T-helper 2 cell (primary cell): Measurements from ENCODE around the gene MAP2K5.

Experiments used
- DNase-seq, 5 experiments: peaks; one replicate each; pipeline versions ENCODE4 v3.0.0 to v3.0.0-alpha.2; 2012 to 2022

MAP2K5 gene

GRCh38 chr15:67678089-67678488 is 135.6 kb downstream of the MAP2K5 start:
- no peak for DNase-seq

DNA sequence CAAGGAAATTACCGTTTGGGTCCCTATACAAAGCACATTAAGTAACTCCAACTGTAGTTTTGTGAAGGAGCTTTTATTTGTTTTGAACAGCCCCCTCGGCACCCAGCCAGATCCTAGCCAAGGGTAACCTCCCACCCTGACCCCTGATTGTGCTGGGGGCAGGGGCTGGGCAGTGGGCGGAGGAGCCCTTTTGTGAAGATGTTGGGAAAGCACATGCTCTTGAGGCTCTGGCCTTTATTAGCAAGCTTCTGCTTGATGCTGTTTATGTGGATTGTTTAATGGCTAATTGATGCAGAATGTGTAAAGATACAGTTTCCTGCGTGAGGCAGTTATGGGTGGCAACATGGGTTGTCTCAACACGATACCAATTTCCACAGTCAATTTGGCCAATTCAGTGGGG is 136.5 kb downstream of the MAP2K5 start:
- DNase-seq: no peak

DNA sequence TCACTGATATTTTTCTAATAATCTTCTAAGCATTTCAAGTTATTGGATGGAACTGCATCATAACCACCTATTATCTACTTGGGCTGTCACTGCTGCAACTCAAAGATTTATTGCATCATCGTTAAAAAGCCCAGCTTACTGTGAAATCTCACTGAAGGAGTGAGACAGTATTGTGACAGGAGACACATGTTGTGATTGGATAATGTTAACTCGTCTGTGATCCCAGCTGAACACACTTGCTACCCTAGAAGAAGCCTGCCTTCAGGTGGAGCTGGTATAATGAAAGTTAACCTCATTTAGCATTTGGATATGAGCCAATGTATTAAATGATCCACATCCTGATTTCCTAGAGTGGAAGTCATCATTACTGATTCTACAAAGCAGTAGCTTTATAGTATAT is 138.1 kb downstream of the MAP2K5 start:
- no peak for DNase-seq

- peak in 1 of 5 experiments; percentile 46 for DNase-seq
Observed at GRCh38 chr15:67685008-67685599, 142.6 kb downstream of the MAP2K5 start.

- DNase-seq: no peak
Observed at GRCh38 chr15:67685716-67686115, 143.2 kb downstream of the MAP2K5 start.

GRCh38 chr15:67690936-67691335 is 148.4 kb downstream of the MAP2K5 start:
- peak in 1 of 5 experiments; percentile 30 for DNase-seq

- no peak for DNase-seq
Observed at GRCh38 chr15:67691450-67691849, 148.9 kb downstream of the MAP2K5 start.

GRCh38 chr15:67692573-67692972 is 150.1 kb downstream of the MAP2K5 start:
- no peak for DNase-seq

DNA sequence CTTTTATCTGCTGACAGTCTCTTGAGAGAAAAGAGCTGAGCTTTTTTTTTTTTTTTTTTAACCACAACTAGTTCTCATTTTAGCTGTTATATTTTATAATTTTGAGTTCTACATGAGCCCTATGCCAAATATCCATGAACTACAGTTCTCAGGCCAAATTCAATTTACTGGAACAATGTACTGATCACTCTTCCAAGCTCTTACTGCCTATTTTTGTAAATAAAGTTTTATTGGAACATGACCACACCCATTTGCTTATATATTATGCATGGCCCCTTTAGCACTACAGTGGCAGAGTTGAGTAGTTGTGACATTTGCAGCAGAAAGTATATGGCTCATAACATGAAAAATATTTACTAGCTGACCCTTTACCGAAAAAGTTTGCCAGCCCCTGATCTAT is 153.6 kb downstream of the MAP2K5 start:
- DNase-seq: no peak

DNA sequence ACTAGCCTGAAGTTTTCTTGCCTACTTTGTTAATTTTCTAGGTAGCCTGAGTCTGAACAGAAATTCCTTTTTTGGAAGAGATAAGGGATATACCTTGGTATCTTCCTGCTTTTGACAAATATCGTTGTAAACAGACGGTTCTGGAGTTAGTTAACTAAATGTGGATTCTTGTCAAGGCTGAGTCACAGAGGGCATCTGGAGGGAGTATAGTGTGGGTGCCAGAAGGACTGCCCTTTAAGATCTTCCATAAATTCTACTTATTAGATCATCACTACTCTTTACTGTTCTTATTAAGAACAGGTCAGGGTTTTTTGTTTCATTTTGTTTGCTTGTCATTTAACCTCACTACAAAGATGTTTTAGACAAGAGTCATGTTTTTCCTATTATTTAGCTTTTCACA is 157.5 kb downstream of the MAP2K5 start:
- DNase-seq: no peak

DNA sequence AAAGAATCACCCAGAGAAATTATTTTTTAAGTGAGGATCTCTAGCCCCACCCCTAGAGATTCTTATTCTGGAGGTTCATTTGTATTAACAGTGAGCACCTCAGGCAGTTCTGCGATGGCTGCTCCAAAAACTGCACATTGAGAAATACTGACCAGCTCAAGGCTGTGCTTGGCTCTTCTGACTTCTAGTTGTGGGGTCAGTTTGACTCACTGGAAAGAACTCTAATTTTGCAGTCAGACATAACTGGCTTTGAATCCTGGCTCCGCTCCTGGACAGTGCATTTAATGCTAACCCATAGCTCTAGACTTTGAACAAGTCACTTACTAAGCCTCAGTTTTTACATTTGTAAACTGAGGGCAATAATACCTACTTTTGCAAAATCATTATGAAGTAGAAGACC is 159.2 kb downstream of the MAP2K5 start:
- DNase-seq: no peak

- no peak for DNase-seq
Observed at GRCh38 chr15:67707520-67708283, 165.2 kb downstream of the MAP2K5 start.

- DNase-seq: no peak
Observed at GRCh38 chr15:67708500-67708899, 166.0 kb downstream of the MAP2K5 start.

- DNase-seq: no peak
Observed at GRCh38 chr15:67715170-67715569, 172.7 kb downstream of the MAP2K5 start.

- DNase-seq: no peak
Observed at GRCh38 chr15:67716171-67716570, 173.7 kb downstream of the MAP2K5 start.

GRCh38 chr15:67717776-67718175 is 175.3 kb downstream of the MAP2K5 start:
- DNase-seq: no peak

DNA sequence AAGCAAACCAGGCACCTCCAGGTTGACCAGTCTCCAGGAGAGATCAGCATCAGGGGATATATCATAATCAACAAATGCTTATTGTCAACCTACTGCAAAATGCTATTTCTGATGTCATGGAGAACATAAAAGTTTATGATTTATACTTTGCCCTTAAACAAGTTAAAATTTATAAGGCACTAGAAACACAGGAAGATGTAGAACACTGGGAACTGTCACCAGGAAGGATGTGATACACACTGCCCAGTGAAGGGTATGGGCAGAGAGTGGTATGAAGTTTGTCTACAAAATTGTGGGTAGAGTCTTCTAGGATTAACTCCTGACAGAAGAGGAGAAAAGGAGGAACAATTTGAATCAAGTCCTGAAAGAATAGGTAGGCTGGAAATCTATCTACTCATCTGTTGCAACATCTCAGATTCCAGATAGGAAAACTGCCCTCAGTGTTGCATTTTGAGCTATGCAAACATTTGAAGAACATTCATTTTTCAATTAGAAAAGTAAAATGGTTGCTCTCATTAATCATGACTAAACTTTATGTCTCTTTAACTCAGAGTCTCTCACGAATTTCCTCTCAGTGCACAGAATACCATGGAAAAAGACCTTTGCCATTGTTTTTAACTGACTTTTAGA is 176.9 kb downstream of the MAP2K5 start:
- no peak for DNase-seq

DNA sequence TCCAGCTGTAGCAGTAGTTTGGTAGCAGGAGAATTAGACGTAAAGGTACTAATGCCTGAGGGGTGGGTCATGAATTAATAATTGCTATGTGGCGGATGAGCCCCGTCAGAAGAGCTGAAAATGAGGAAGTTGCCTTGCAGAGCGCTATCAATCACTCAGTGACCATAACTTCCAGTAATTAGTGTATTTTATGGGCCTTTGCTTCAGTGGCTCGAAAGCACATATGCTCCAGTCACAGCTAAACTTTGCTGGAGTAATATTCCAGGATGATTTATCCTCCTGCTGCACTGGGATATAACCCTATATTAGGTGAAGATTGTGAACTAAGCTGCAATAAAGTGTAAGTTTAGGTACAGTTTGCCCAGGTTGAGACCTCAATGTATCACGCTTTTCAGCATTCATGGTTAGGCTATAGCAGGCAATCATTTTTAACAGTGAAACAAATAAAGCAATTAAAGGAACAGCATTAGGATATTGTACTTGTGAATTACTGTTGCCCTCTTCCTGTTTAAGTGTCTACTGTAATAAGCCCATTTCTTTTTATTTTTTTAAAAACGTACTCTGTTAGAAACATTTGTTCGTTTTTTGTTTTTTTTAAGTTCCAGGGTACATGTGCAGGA is 178.2 kb downstream of the MAP2K5 start:
- DNase-seq: no peak

- DNase-seq: no peak
Observed at GRCh38 chr15:67722030-67722817, 179.7 kb downstream of the MAP2K5 start.

- no peak for DNase-seq
Observed at GRCh38 chr15:67723294-67724024, 181.0 kb downstream of the MAP2K5 start.

- no peak for DNase-seq
Observed at GRCh38 chr15:67724691-67725375, 182.3 kb downstream of the MAP2K5 start.
